HG02840 (cell line): Measurements from ENCODE around the gene PCDHGA4.
A peak's percentile ranks its signal among the peaks of the same experiment; 100 is the strongest.
"Not testable (repeated sequence)": the region's sequence is repeated elsewhere in the genome, so short reads cannot be mapped to it uniquely, and the experiment has no call there.

Source experiments
- ATAC-seq: cut with Tn5 transposase; IDR thresholded peaks from one replicate; pipeline ENCODE4 v1.9.1; 2021; ENCODE audit warnings: mild to moderate bottlenecking, moderate library complexity, moderate number of reproducible peaks; ENCODE audit not compliant: unreplicated experiment, low FRiP score

PCDHGA4 gene

GRCh38 chr5:141346017-141346416, 8.8 kb upstream of the PCDHGA4 start:
- not testable (repeated sequence) for ATAC-seq

GRCh38 chr5:141349917-141350619, 4.8 kb upstream of the PCDHGA4 start, which contains the start of gene PCDHGB1:
PCDHGB1 (plus strand) TSS chr5:141350099; CDS start chr5:141350261, 162 bp downstream.
- ATAC-seq: no peak

- ATAC-seq: no peak
Measured at GRCh38 chr5:141351591-141351990, 3.2 kb upstream of the PCDHGA4 start.

- ATAC-seq: no peak
Measured at GRCh38 chr5:141355641-141356040, 820 bp downstream of the PCDHGA4 start.

- no peak for ATAC-seq
Measured at GRCh38 chr5:141356133-141356532, 1.3 kb downstream of the PCDHGA4 start.

- ATAC-seq: no peak
Measured at GRCh38 chr5:141356950-141357349, 2.1 kb downstream of the PCDHGA4 start.

GRCh38 chr5:141359790-141360426, 5.1 kb downstream of the PCDHGA4 start, which contains the start of gene PCDHGB2:
PCDHGB2 (plus strand) TSS chr5:141359994; CDS start chr5:141360136, 142 bp downstream.
- ATAC-seq: peak; percentile 74

GRCh38 chr5:141360685-141361084, 5.9 kb downstream of the PCDHGA4 start:
- no peak for ATAC-seq

GRCh38 chr5:141362719-141363118, 7.9 kb downstream of the PCDHGA4 start:
- ATAC-seq: no peak

- ATAC-seq: no peak
Measured at GRCh38 chr5:141363952-141364660, 9.3 kb downstream of the PCDHGA4 start, which contains the start of gene PCDHGA5. PCDHGA5 (plus strand) TSS chr5:141364162; CDS start chr5:141364331, 169 bp downstream.

- ATAC-seq: no peak
Measured at GRCh38 chr5:141366016-141366896, 11.4 kb downstream of the PCDHGA4 start.

- no peak for ATAC-seq
Measured at GRCh38 chr5:141369994-141370848, 15.4 kb downstream of the PCDHGA4 start, which contains the start of gene PCDHGB3. PCDHGB3 (plus strand) TSS chr5:141370242; CDS start chr5:141370395, 153 bp downstream.

GRCh38 chr5:141371572-141372475, 17.0 kb downstream of the PCDHGA4 start:
- ATAC-seq: no peak

- ATAC-seq: no peak
Measured at GRCh38 chr5:141373673-141374317, 19.0 kb downstream of the PCDHGA4 start, which contains the start of gene PCDHGA6. PCDHGA6 (plus strand) TSS chr5:141373891; CDS start chr5:141374084, 193 bp downstream.

- no peak for ATAC-seq
Measured at GRCh38 chr5:141374627-141375026, 19.8 kb downstream of the PCDHGA4 start.

GRCh38 chr5:141375444-141376155, 20.8 kb downstream of the PCDHGA4 start:
- not testable (repeated sequence) for ATAC-seq
